Measurements from ENCODE around the gene GINS2. TPM values are rescaled to one million over a fixed set of nuclear protein-coding genes. Genes with fewer than 3 reads are reported as not detected.

The GINS2 gene
- total RNA-seq, 1 experiment from 2014 or later: 12.0 TPM

- H3K9me3 ChIP-seq (ENCODE audit: control insufficient read depth, insufficient read depth, low read depth, low read length): no peaks in the 10 kb centered on the region
- in situ Hi-C loops (cut with HindIII; ENCODE audit: low pct_unique_long_range_greater_than_20kb, low sequenced_read_pairs) (no loop called here), intact Hi-C loops (cut with micrococcal nuclease; ENCODE audit: unreplicated experiment) (no loop called here)
- BruUV-seq (replicated peaks): no TSS peak
- no peak for DNase-seq (ENCODE audit: low read depth, low spot score)
- ATAC-seq: no peak
- TF ChIP-seq REST (IDR thresholded peaks at IDR 0.05; ENCODE audit: insufficient read depth in 1 of 2, low read depth in 2 of 2, low read length in 1 of 2) (no peak), POLR2AphosphoS5 (IDR thresholded peaks at IDR 0.05; ENCODE audit: low read depth, low read length) (no peak), TCF7L2 (IDR thresholded peaks at IDR 0.05; ENCODE audit: low read depth, low read length) (no peak), CTCF (IDR thresholded peaks at IDR 0.05) (no peak), SIN3A (IDR thresholded peaks at IDR 0.05; ENCODE audit: borderline replicate concordance, insufficient read depth, low read depth, low read length) (no peak)
- ChIA-PET POLR2A (no interaction called here), CTCF (no interaction called here)
- peaks cover 50% of the 10 kb centered on the region for H3K4me1 ChIP-seq (ENCODE audit: control insufficient read depth, insufficient read depth, low read length)
- no peak overlapping the region for H3K27ac ChIP-seq (ENCODE audit: low read length)
- H3K27me3 ChIP-seq (ENCODE audit: control insufficient read depth, insufficient read depth, low read length): no peaks in the 10 kb centered on the region
- H3K36me3 ChIP-seq (ENCODE audit: control insufficient read depth, insufficient read depth, low read length): no peaks in the 10 kb centered on the region; the same call in 1 of the 2 replicates
- no peak overlapping the region for H3K4me3 ChIP-seq (ENCODE audit: low read depth in 2 of 2, low read length in 2 of 2)
Measured at GRCh38 chr16:85640254-85640558, 48.5 kb downstream of the GINS2 start.

GRCh38 chr16:85639529-85640253 is 49.1 kb downstream of the GINS2 start:
- DNase-seq (ENCODE audit: low read depth, low spot score): no peak
- Histone ChIP-seq H3K9me3 (ENCODE audit: control insufficient read depth, insufficient read depth, low read depth, low read length) (no peaks in the 10 kb centered on the region), H3K27me3 (ENCODE audit: control insufficient read depth, insufficient read depth, low read length) (no peaks in the 10 kb centered on the region), H3K4me1 (ENCODE audit: control insufficient read depth, insufficient read depth, low read length) (peaks cover 50% of the 10 kb centered on the region), H3K27ac (ENCODE audit: low read length) (no peak overlapping the region), H3K36me3 (ENCODE audit: control insufficient read depth, insufficient read depth, low read length) (no peaks in the 10 kb centered on the region; the same call in 1 of the 2 replicates), H3K4me3 (ENCODE audit: low read depth in 2 of 2, low read length in 2 of 2) (no peak overlapping the region)
- intact Hi-C loops (cut with micrococcal nuclease; ENCODE audit: unreplicated experiment): no loop called here
- POLR2A ChIA-PET: interaction anchor here (0.6 kb wide), 1 partner anchor 83 kb away, joined by 6 read pairs; no protein-coding TSS in a partner anchor
- no peak for TF ChIP-seq REST (IDR thresholded peaks at IDR 0.05; ENCODE audit: insufficient read depth in 1 of 2, low read depth in 2 of 2, low read length in 1 of 2)
- no peak for TF ChIP-seq POLR2AphosphoS5 (IDR thresholded peaks at IDR 0.05; ENCODE audit: low read depth, low read length)
- no peak for TF ChIP-seq TCF7L2 (IDR thresholded peaks at IDR 0.05; ENCODE audit: low read depth, low read length)
- no peak for TF ChIP-seq SIN3A (IDR thresholded peaks at IDR 0.05; ENCODE audit: borderline replicate concordance, insufficient read depth, low read depth, low read length)
- TF ChIP-seq CTCF (IDR thresholded peaks at IDR 0.05): no peak
- in situ Hi-C loops (cut with HindIII; ENCODE audit: low pct_unique_long_range_greater_than_20kb, low sequenced_read_pairs): no loop called here
- peak; percentile 6; the same call in 1 of the 2 replicates for ATAC-seq
- BruUV-seq (replicated peaks): no TSS peak
- CTCF ChIA-PET: no interaction called here
